HUES64 (cell line): ENCODE results near the gene GKN1.

ENCODE experiments used
- H3K27ac ChIP-seq: 2 replicates; pipeline ENCODE4 v1.7.0; 2013; ENCODE audit warnings: low read depth, low read length, inconsistent platforms
- H3K27me3 ChIP-seq: 2 replicates; pipeline ENCODE4 v1.6.1; 2013; ENCODE audit warnings: mild to moderate bottlenecking, low read length; ENCODE audit not compliant: insufficient read depth
- H3K36me3 ChIP-seq: 2 replicates; pipeline ENCODE4 v1.6.1; 2013; ENCODE audit warnings: mild to moderate bottlenecking, low read length; ENCODE audit not compliant: insufficient read depth
- H3K4me1 ChIP-seq: 2 replicates; pipeline ENCODE4 v1.6.1; 2013; ENCODE audit warnings: mild to moderate bottlenecking, low read length, moderate library complexity; ENCODE audit not compliant: insufficient read depth
- H3K4me3 ChIP-seq: 2 replicates; pipeline ENCODE4 v1.5.1; 2013; ENCODE audit warnings: mild to moderate bottlenecking, low read length, moderate library complexity
- H3K9ac ChIP-seq: 2 replicates; pipeline ENCODE4 v1.6.1; 2013; ENCODE audit warnings: mild to moderate bottlenecking, low read depth, low read length
- H3K9me3 ChIP-seq: 2 replicates; pipeline ENCODE4 v1.6.1; 2013; ENCODE audit warnings: low read depth, low read length; ENCODE audit not compliant: insufficient read depth
- WGBS: fragments of 150-250, 120-280 bp; methylation state at CpG from one replicate; pipeline ENCODE4 v1.1.7; 2013; ENCODE audit warnings: missing lambda C conversion rate; 5-methylcytosine and 5-hydroxymethylcytosine counted together

Gene GKN1

GRCh38 chr2:68987021-68987503 lies 12.6 kb downstream of the GKN1 start:
- Histone ChIP-seq H3K4me3 (no peak overlapping the region), H3K9ac (no peak overlapping the region), H3K9me3 (no peaks in the 10 kb centered on the region), H3K27me3 (no peaks in the 10 kb centered on the region), H3K36me3 (no peaks in the 10 kb centered on the region), H3K27ac (no peak overlapping the region), H3K4me1 (no peaks in the 10 kb centered on the region)
- WGBS = 92% methylated on average over 5 of the region's 5 CpGs

GRCh38 chr2:68989035-68989434 lies 14.6 kb downstream of the GKN1 start:
- Histone ChIP-seq H3K27me3 (no peaks in the 10 kb centered on the region), H3K9ac (no peak overlapping the region), H3K27ac (no peak overlapping the region), H3K4me1 (no peaks in the 10 kb centered on the region), H3K9me3 (no peaks in the 10 kb centered on the region), H3K4me3 (no peak overlapping the region), H3K36me3 (no peaks in the 10 kb centered on the region)
- 91% methylated on average over 4 of the region's 5 CpGs for WGBS

GRCh38 chr2:68992341-68992740 lies 17.9 kb downstream of the GKN1 start:
- WGBS = 93% methylated on average over 5 of the region's 5 CpGs

GRCh38 chr2:68992933-68993332 lies 18.5 kb downstream of the GKN1 start:
- Histone ChIP-seq H3K27ac (no peak overlapping the region), H3K4me3 (no peak overlapping the region), H3K9ac (no peak overlapping the region), H3K27me3 (no peaks in the 10 kb centered on the region), H3K4me1 (no peaks in the 10 kb centered on the region), H3K36me3 (no peaks in the 10 kb centered on the region), H3K9me3 (no peaks in the 10 kb centered on the region)
- WGBS = 91% methylated on average over 3 of the region's 3 CpGs

More at GRCh38 chr2:68992341-68992740, 17.9 kb downstream of the GKN1 start:
- no peaks in the 10 kb centered on the region for H3K4me1 ChIP-seq
- no peaks in the 10 kb centered on the region for H3K9me3 ChIP-seq
- H3K36me3 ChIP-seq = no peaks in the 10 kb centered on the region
- H3K9ac ChIP-seq = no peak overlapping the region
- H3K27me3 ChIP-seq = no peaks in the 10 kb centered on the region
- no peak overlapping the region for H3K4me3 ChIP-seq
- H3K27ac ChIP-seq = no peak overlapping the region

- H3K4me3 ChIP-seq = no peak overlapping the region
Observed at GRCh38 chr2:68993660-68994059, 19.2 kb downstream of the GKN1 start.

GRCh38 chr2:68994864-68995263 lies 20.4 kb downstream of the GKN1 start:
- WGBS = 89% methylated on average over 4 of the region's 4 CpGs
- no peak overlapping the region for H3K27ac ChIP-seq
- H3K27me3 ChIP-seq = no peaks in the 10 kb centered on the region
- H3K9me3 ChIP-seq = no peaks in the 10 kb centered on the region
- H3K36me3 ChIP-seq = no peaks in the 10 kb centered on the region
- H3K4me3 ChIP-seq = no peak overlapping the region
- no peak overlapping the region for H3K9ac ChIP-seq
- H3K4me1 ChIP-seq = no peaks in the 10 kb centered on the region

More at GRCh38 chr2:68993660-68994059, 19.2 kb downstream of the GKN1 start:
- no peaks in the 10 kb centered on the region for H3K36me3 ChIP-seq
- no peaks in the 10 kb centered on the region for H3K27me3 ChIP-seq
- H3K27ac ChIP-seq = no peak overlapping the region
- no peak overlapping the region for H3K9ac ChIP-seq
- WGBS = 94% methylated on average over 7 of the region's 7 CpGs
- no peaks in the 10 kb centered on the region for H3K4me1 ChIP-seq
- H3K9me3 ChIP-seq = no peaks in the 10 kb centered on the region

- H3K4me3 ChIP-seq = no peak overlapping the region
- no peaks in the 10 kb centered on the region for H3K4me1 ChIP-seq
- H3K9ac ChIP-seq = no peak overlapping the region
- H3K27me3 ChIP-seq = no peaks in the 10 kb centered on the region
- no peak overlapping the region for H3K27ac ChIP-seq
- 79% methylated on average over 3 of the region's 3 CpGs for WGBS
- H3K36me3 ChIP-seq = no peaks in the 10 kb centered on the region
- no peaks in the 10 kb centered on the region for H3K9me3 ChIP-seq
Observed at GRCh38 chr2:68995916-68996315, 21.5 kb downstream of the GKN1 start.

- Histone ChIP-seq H3K9ac (no peak overlapping the region), H3K9me3 (peaks cover 6% of the 10 kb centered on the region; the same call in 1 of the 2 replicates), H3K27me3 (no peaks in the 10 kb centered on the region), H3K4me1 (no peaks in the 10 kb centered on the region), H3K4me3 (no peak overlapping the region), H3K27ac (no peak overlapping the region), H3K36me3 (no peaks in the 10 kb centered on the region)
Observed at GRCh38 chr2:68997401-68997800, 23.0 kb downstream of the GKN1 start.

GRCh38 chr2:69001879-69002278 lies 27.4 kb downstream of the GKN1 start:
- no peak overlapping the region for H3K4me3 ChIP-seq

GRCh38 chr2:69003731-69004130 lies 29.3 kb downstream of the GKN1 start:
- WGBS = 92% methylated on average over 2 of the region's 2 CpGs
- Histone ChIP-seq H3K9ac (no peak overlapping the region), H3K4me1 (no peaks in the 10 kb centered on the region), H3K36me3 (no peaks in the 10 kb centered on the region), H3K9me3 (peaks cover 6% of the 10 kb centered on the region; the same call in 1 of the 2 replicates), H3K27ac (no peak overlapping the region), H3K27me3 (no peaks in the 10 kb centered on the region), H3K4me3 (no peak overlapping the region)

More at GRCh38 chr2:69001879-69002278, 27.4 kb downstream of the GKN1 start:
- H3K4me1 ChIP-seq = no peaks in the 10 kb centered on the region
- H3K36me3 ChIP-seq = no peaks in the 10 kb centered on the region
- no peak overlapping the region for H3K27ac ChIP-seq
- H3K9ac ChIP-seq = no peak overlapping the region
- peaks cover 6% of the 10 kb centered on the region; the same call in 1 of the 2 replicates for H3K9me3 ChIP-seq
- no peaks in the 10 kb centered on the region for H3K27me3 ChIP-seq

- Histone ChIP-seq H3K9me3 (no peaks in the 10 kb centered on the region), H3K27ac (no peak overlapping the region), H3K4me1 (no peaks in the 10 kb centered on the region; the same call in 1 of the 2 replicates), H3K4me3 (no peak overlapping the region), H3K9ac (no peak overlapping the region), H3K27me3 (peaks cover 16% of the 10 kb centered on the region; the same call in 1 of the 2 replicates), H3K36me3 (no peaks in the 10 kb centered on the region)
Observed at GRCh38 chr2:69007169-69007568, 32.7 kb downstream of the GKN1 start.

- Histone ChIP-seq H3K36me3 (no peaks in the 10 kb centered on the region), H3K9me3 (no peaks in the 10 kb centered on the region), H3K27me3 (peaks cover 21% of the 10 kb centered on the region; the same call in 1 of the 2 replicates), H3K4me1 (peaks cover 2% of the 10 kb centered on the region; the same call in 1 of the 2 replicates), H3K27ac (no peak overlapping the region), H3K4me3 (no peak overlapping the region), H3K9ac (no peak overlapping the region)
Observed at GRCh38 chr2:69007603-69008002, 33.2 kb downstream of the GKN1 start.
